HCT116 (cell line): ENCODE measurements around the gene EEPD1. TPM values are rescaled to one million over a fixed set of nuclear protein-coding genes. Genes with fewer than 3 reads are reported as not detected.

ENCODE experiments used
- ATAC-seq: fragments of 200-7000 bp; cut with Tn5 transposase; 2 replicates; pipeline ENCODE4 v1.9.1; 2020; ENCODE audit warnings: mild to moderate bottlenecking, moderate library complexity
- BruUV-seq: library from RNA; stranded (reverse); fragments of 400-500 nt; replicated peaks from 2 replicates; lab custom pipeline; 2021; lab: Mats Ljungman, UMichigan
- CTCF ChIA-PET: fragments of 300-600 bp; sonication (Branson Sonifier 250); formaldehyde crosslinking; loops from one replicate; lab custom pipeline; 2021; ENCODE audit warnings: antibody characterized with exemption; lab: Charles Lee
- POLR2A ChIA-PET: fragments of 300-600, 350-600 bp; sonication (Branson Sonifier 250); formaldehyde crosslinking; loops from one replicate; lab custom pipeline; 2021; ENCODE audit warnings: antibody characterized with exemption; lab: Charles Lee
- RAD21 ChIA-PET, 2 experiments: fragments of 300-600 bp; sonication (Branson Sonifier 250); formaldehyde crosslinking; loops; one replicate each; lab custom pipeline; 2023; ENCODE audit warnings: low total read pairs in 2 of 2; ENCODE audit not compliant: uncharacterized antibody in 2 of 2, unreplicated experiment in 2 of 2, low non-redundant PET in 1 of 2; lab: Charles Lee
- DNase-seq: peaks from one replicate; pipeline ENCODE4 v3.0.0-alpha.2; 2010; ENCODE audit warnings: low read depth, low spot score
- H2AFZ ChIP-seq: fragments of 200-600 bp; shearing (Covaris generic), sonication (generic); 2 replicates; pipeline ENCODE4 v1.6.1; 2017; ENCODE audit warnings: low read depth, mixed run types, mixed read lengths, antibody characterized with exemption, low read length; ENCODE audit not compliant: poor library complexity, severe bottlenecking
- H3K27ac ChIP-seq: 2 replicates; pipeline ENCODE4 v1.5.1; 2012; ENCODE audit warnings: low read depth, low read length
- H3K27me3 ChIP-seq: fragments of 200-600 bp; sonication (generic); 2 replicates; pipeline ENCODE4 v1.6.1; 2016; ENCODE audit warnings: mixed run types, low read length, mixed read lengths; ENCODE audit not compliant: insufficient read depth
- H3K36me3 ChIP-seq, 2 experiments: fragments of 200-500 bp in 1 of 2; fragments of 200-600 bp in 1 of 2; sonication (Bioruptor generic) in 1 of 2; sonication (generic) in 1 of 2; 2 replicates each; pipeline versions ENCODE4 v1.5.1 to v1.6.1; 2014 to 2016; ENCODE audit warnings: low read length in 2 of 2, inconsistent platforms in 1 of 2, mixed read lengths in 1 of 2, mixed run types in 1 of 2; ENCODE audit not compliant: insufficient read depth in 2 of 2, control insufficient read depth in 1 of 2
- H3K4me1 ChIP-seq, 2 experiments: fragments of 200-600 bp in 1 of 2; sonication (generic) in 1 of 2; 2 replicates each; pipeline versions ENCODE4 v1.5.1 to v1.6.1; 2012 to 2017; ENCODE audit warnings: low read length in 2 of 2, inconsistent platforms in 1 of 2, mild to moderate bottlenecking in 1 of 2, mixed read lengths in 1 of 2, mixed run types in 1 of 2, moderate library complexity in 1 of 2; ENCODE audit not compliant: insufficient read depth in 2 of 2, control insufficient read depth in 1 of 2
- H3K4me2 ChIP-seq: fragments of 200-600 bp; sonication (generic); 2 replicates; pipeline ENCODE4 v1.6.1; 2017; ENCODE audit warnings: mixed run types, low read length, mixed read lengths
- H3K4me3 ChIP-seq, 2 experiments: fragments of 200-600 bp in 1 of 2; sonication (generic) in 1 of 2; replicated peaks in 1 of 2; 2 replicates each; pipeline ENCODE4 v1.5.1; 2011 to 2016; ENCODE audit warnings: low read length in 2 of 2, control low read depth in 1 of 2, low read depth in 1 of 2, mild to moderate bottlenecking in 1 of 2, mixed read lengths in 1 of 2, mixed run types in 1 of 2
- H3K79me2 ChIP-seq: fragments of 200-600 bp; sonication (generic); 2 replicates; pipeline ENCODE4 v1.6.1; 2017; ENCODE audit warnings: mild to moderate bottlenecking, mixed run types, low read length, moderate library complexity, mixed read lengths; ENCODE audit not compliant: insufficient read depth
- H3K9ac ChIP-seq: fragments of 200-600 bp; sonication (generic); 2 replicates; pipeline ENCODE4 v1.6.1; 2016; ENCODE audit warnings: low read length, mixed read lengths
- H3K9me2 ChIP-seq: fragments of 200-600 bp; sonication (generic), shearing (Covaris generic); 2 replicates; pipeline ENCODE4 v1.6.1; 2017; ENCODE audit warnings: mixed run types, mild to moderate bottlenecking, moderate library complexity; ENCODE audit not compliant: insufficient read depth
- H3K9me3 ChIP-seq, 2 experiments: fragments of 200-500 bp in 1 of 2; fragments of 200-600 bp in 1 of 2; sonication (Bioruptor generic) in 1 of 2; sonication (generic) in 1 of 2; 2 replicates each; pipeline ENCODE4 v1.6.1; 2014 to 2017; ENCODE audit warnings: low read length in 2 of 2, mixed read lengths in 2 of 2, inconsistent platforms in 1 of 2, low read depth in 1 of 2, mild to moderate bottlenecking in 1 of 2, mixed run types in 1 of 2, moderate library complexity in 1 of 2; ENCODE audit not compliant: control insufficient read depth in 1 of 2, insufficient read depth in 1 of 2
- H4K20me1 ChIP-seq: fragments of 200-600 bp; sonication (generic), shearing (Covaris generic); 2 replicates; pipeline ENCODE4 v1.6.1; 2017; ENCODE audit warnings: mixed run types, mild to moderate bottlenecking, moderate library complexity; ENCODE audit not compliant: insufficient read depth
- ATF3 ChIP-seq: IDR thresholded peaks from 2 replicates; pipeline ENCODE4 v1.6.1; 2012
- CBX3 ChIP-seq: IDR thresholded peaks from 2 replicates; pipeline ENCODE4 v1.6.1; 2012; ENCODE audit warnings: low read depth
- CEBPB ChIP-seq: IDR thresholded peaks from 2 replicates; pipeline ENCODE4 v1.6.1; 2012; ENCODE audit warnings: low read depth
- EGR1 ChIP-seq: IDR thresholded peaks from 2 replicates; pipeline ENCODE4 v1.6.1; 2012; ENCODE audit warnings: low read depth
- ELF1 ChIP-seq: IDR thresholded peaks from 2 replicates; pipeline ENCODE4 v1.6.1; 2012; ENCODE audit warnings: low read depth, borderline replicate concordance
- EZH2 ChIP-seq: fragments of 200-600 bp; sonication (generic); IDR thresholded peaks from 2 replicates; pipeline ENCODE4 v1.6.1; 2017; ENCODE audit warnings: antibody characterized with exemption, mixed run types
- EZH2phosphoT487 ChIP-seq: fragments of 200-600 bp; IDR thresholded peaks from 2 replicates; pipeline ENCODE4 v1.6.1; 2018; ENCODE audit warnings: antibody characterized with exemption, borderline replicate concordance
- JUND ChIP-seq: IDR thresholded peaks from 2 replicates; pipeline ENCODE4 v1.6.1; 2012
- MAX ChIP-seq: IDR thresholded peaks from 2 replicates; pipeline ENCODE4 v1.6.1; 2012
- POLR2AphosphoS5 ChIP-seq: IDR thresholded peaks from 2 replicates; pipeline ENCODE4 v1.6.1; 2011; ENCODE audit warnings: mild to moderate bottlenecking, low read depth, low read length, moderate library complexity
- RAD21 ChIP-seq: IDR thresholded peaks from 2 replicates; pipeline ENCODE4 v1.6.1; 2012; ENCODE audit warnings: low read depth, mild to moderate bottlenecking
- REST ChIP-seq: IDR thresholded peaks from 2 replicates; pipeline ENCODE4 v1.6.1; 2012; ENCODE audit warnings: low read depth
- SIN3A ChIP-seq: IDR thresholded peaks from 2 replicates; pipeline ENCODE4 v1.6.1; 2012; ENCODE audit warnings: low read depth
- SRF ChIP-seq: IDR thresholded peaks from 2 replicates; pipeline ENCODE4 v1.6.1; 2012; ENCODE audit warnings: low read depth
- TCF7L2 ChIP-seq: IDR thresholded peaks from 2 replicates; pipeline ENCODE4 v1.7.0; 2011; ENCODE audit warnings: borderline replicate concordance, inconsistent platforms; ENCODE audit not compliant: insufficient read depth, insufficient read length; ENCODE audit errors: extremely low read depth
- ZBTB33 ChIP-seq: IDR thresholded peaks from 2 replicates; pipeline ENCODE4 v1.6.1; 2011; ENCODE audit warnings: mild to moderate bottlenecking, low read length, moderate library complexity; ENCODE audit not compliant: insufficient replicate concordance; ENCODE audit errors: extremely low read depth
- ZFX ChIP-seq: fragments of 450-650 bp; IDR thresholded peaks from 2 replicates; pipeline ENCODE4 v1.6.1; 2017
- intact Hi-C: fragments of 100-400 bp; cut with micrococcal nuclease; formaldehyde crosslinking; loops from 2 replicates; pipeline ENCODE4 v1.10.0; 2022
- total RNA-seq: library from RNA; stranded (reverse); gene quantifications from one replicate; pipeline ENCODE4 v1.2.1, GENCODE V29; 2021; ENCODE audit not compliant: unreplicated experiment

Gene EEPD1
- total RNA-seq, 1 experiment from 2014 or later, result 4.2 TPM

GRCh38 chr7:36208426-36208825 is 55.4 kb downstream of the EEPD1 start:
- CTCF ChIA-PET, result no interaction called here
- Histone ChIP-seq H3K4me2 (no peak overlapping the region), H3K27me3 (no peaks in the 10 kb centered on the region), H3K36me3 (no peaks in the 10 kb centered on the region), H2AFZ (no peak overlapping the region), H3K27ac (no peak overlapping the region), H3K4me1 (peaks cover 3 to 14% of the 10 kb centered on the region in 2 experiments; a peak in 2 of 4 replicates), H3K9ac (no peak overlapping the region), H3K9me3 (no peaks in the 10 kb centered on the region), H3K9me2 (no peaks in the 10 kb centered on the region), H3K79me2 (no peaks in the 10 kb centered on the region), H4K20me1 (no peaks in the 10 kb centered on the region), H3K4me3 (no peak overlapping the region)
- POLR2A ChIA-PET, result no interaction called here
- ATAC-seq, result no peak
- DNase-seq, result no peak
- intact Hi-C loops, result no loop called here
- no peak for TF ChIP-seq ZFX
- no peak for TF ChIP-seq ZBTB33
- no peak for TF ChIP-seq ATF3
- TF ChIP-seq SIN3A, result no peak
- TF ChIP-seq SRF, result no peak
- no peak for TF ChIP-seq REST
- no peak for TF ChIP-seq EZH2
- TF ChIP-seq MAX, result no peak
- no peak for TF ChIP-seq EZH2phosphoT487
- TF ChIP-seq EGR1, result no peak
- no peak for TF ChIP-seq ELF1
- no peak for TF ChIP-seq RAD21
- no peak for TF ChIP-seq CEBPB
- no peak for TF ChIP-seq POLR2AphosphoS5
- TF ChIP-seq TCF7L2, result no peak
- TF ChIP-seq CBX3, result no peak
- no peak for TF ChIP-seq JUND
- BruUV-seq, result no TSS peak
- RAD21 ChIA-PET, result no interaction called here
